Urinary bladder (tissue), 4 donors: ENCODE data around the gene KCNC1. TPM values are rescaled to one million over a fixed set of nuclear protein-coding genes. Genes with fewer than 3 reads are reported as not detected.

Experiments used
- DNase-seq: peaks from one replicate; pipeline ENCODE4 v3.0.0-alpha.2; 2015; ENCODE audit errors: extremely low spot score
- H3K27ac ChIP-seq: one replicate; pipeline ENCODE4 v1.5.1; 2013; ENCODE audit warnings: low read depth, mild to moderate bottlenecking, moderate library complexity
- H3K36me3 ChIP-seq: one replicate; pipeline ENCODE4 v1.6.1; 2013; ENCODE audit warnings: mild to moderate bottlenecking, moderate library complexity; ENCODE audit not compliant: insufficient read depth
- H3K4me1 ChIP-seq: one replicate; pipeline ENCODE4 v1.6.1; 2013; ENCODE audit warnings: mild to moderate bottlenecking, moderate library complexity; ENCODE audit not compliant: insufficient read depth
- H3K4me3 ChIP-seq: one replicate; pipeline ENCODE4 v1.5.1; 2013; ENCODE audit warnings: low read depth, low read length
- WGBS: extraction: QIAGEN DNeasy Blood & Tissue Kit; methylation state at CpG from one replicate; pipeline ENCODE4 v1.1.7; 2013; 5-methylcytosine and 5-hydroxymethylcytosine counted together
- polyA plus RNA-seq: library from polyadenylated mRNA; stranded (reverse); fragments of 200-250 nt; gene quantifications from one replicate; pipeline ENCODE4 v1.2.3, GENCODE V29; 2013
- total RNA-seq: library from RNA; depleted of rRNA; stranded (reverse); fragments of >200 nt; gene quantifications from one replicate; pipeline ENCODE4 v1.2.3, GENCODE V29; 2014
- donor health status: healthy with polysubstance abuse.
- donor health status: healthy.

KCNC1 gene
- total and polyA plus RNA-seq, 2 donors = 0.11 to 0.74 TPM

GRCh38 chr11:17763244-17763643 is 28.7 kb downstream of the KCNC1 start:
- Histone ChIP-seq H3K4me1 (no peaks in the 10 kb centered on the region), H3K4me3 (no peak overlapping the region), H3K36me3 (no peaks in the 10 kb centered on the region), H3K27ac (no peak overlapping the region)
- 85% methylated on average over 7 of the region's 7 CpGs for WGBS
- DNase-seq = no peak

GRCh38 chr11:17763703-17764102 is 29.1 kb downstream of the KCNC1 start:
- H3K36me3 ChIP-seq = no peaks in the 10 kb centered on the region
- no peak overlapping the region for H3K4me3 ChIP-seq
- WGBS = 60% methylated on average over 3 of the region's 3 CpGs
- no peak overlapping the region for H3K27ac ChIP-seq
- no peaks in the 10 kb centered on the region for H3K4me1 ChIP-seq
- no peak for DNase-seq

GRCh38 chr11:17764446-17765218 is 30.1 kb downstream of the KCNC1 start:
- no peak for DNase-seq
- Histone ChIP-seq H3K27ac (no peak overlapping the region), H3K36me3 (no peaks in the 10 kb centered on the region), H3K4me3 (no peak overlapping the region), H3K4me1 (no peaks in the 10 kb centered on the region)
- 52% methylated on average over 19 of the region's 19 CpGs for WGBS

- H3K27ac ChIP-seq = no peak overlapping the region
- 78% methylated on average over 13 of the region's 13 CpGs for WGBS
- no peak overlapping the region for H3K4me3 ChIP-seq
- H3K4me1 ChIP-seq = no peaks in the 10 kb centered on the region
- no peaks in the 10 kb centered on the region for H3K36me3 ChIP-seq
- DNase-seq = no peak
Observed at GRCh38 chr11:17765356-17766072, 30.9 kb downstream of the KCNC1 start.

- H3K4me1 ChIP-seq = no peaks in the 10 kb centered on the region
- no peak overlapping the region for H3K27ac ChIP-seq
- whole genome bisulfite sequencing = 88% methylated on average over 8 of the region's 8 CpGs
- no peak overlapping the region for H3K4me3 ChIP-seq
- no peak for DNase-seq
- H3K36me3 ChIP-seq = no peaks in the 10 kb centered on the region
Observed at GRCh38 chr11:17766073-17766359, 31.4 kb downstream of the KCNC1 start.

GRCh38 chr11:17766590-17766989 is 32.0 kb downstream of the KCNC1 start:
- WGBS = 91% methylated on average over 5 of the region's 5 CpGs
- no peak for DNase-seq
- Histone ChIP-seq H3K4me1 (no peaks in the 10 kb centered on the region), H3K27ac (no peak overlapping the region), H3K4me3 (no peak overlapping the region), H3K36me3 (no peaks in the 10 kb centered on the region)

GRCh38 chr11:17767301-17767885 is 32.8 kb downstream of the KCNC1 start:
- WGBS = 83% methylated on average over 7 of the region's 7 CpGs
- no peak overlapping the region for H3K27ac ChIP-seq
- H3K36me3 ChIP-seq = no peaks in the 10 kb centered on the region
- no peaks in the 10 kb centered on the region for H3K4me1 ChIP-seq
- DNase-seq = no peak
- no peak overlapping the region for H3K4me3 ChIP-seq

- no peak for DNase-seq
- H3K27ac ChIP-seq = no peak overlapping the region
- no peaks in the 10 kb centered on the region for H3K4me1 ChIP-seq
- no peaks in the 10 kb centered on the region for H3K36me3 ChIP-seq
- H3K4me3 ChIP-seq = no peak overlapping the region
- WGBS = 88% methylated on average over 2 of the region's 2 CpGs
Observed at GRCh38 chr11:17767914-17768313, 33.3 kb downstream of the KCNC1 start.

- Histone ChIP-seq H3K36me3 (no peaks in the 10 kb centered on the region), H3K27ac (no peak overlapping the region), H3K4me1 (no peaks in the 10 kb centered on the region), H3K4me3 (no peak overlapping the region)
- DNase-seq = no peak
- 91% methylated on average over 7 of the region's 7 CpGs for WGBS
Observed at GRCh38 chr11:17768547-17768946, 34.0 kb downstream of the KCNC1 start.

- Histone ChIP-seq H3K36me3 (no peaks in the 10 kb centered on the region), H3K4me3 (no peak overlapping the region), H3K4me1 (no peaks in the 10 kb centered on the region), H3K27ac (no peak overlapping the region)
- no peak for DNase-seq
- 98% methylated on average over 1 of the region's 1 CpG for WGBS
Observed at GRCh38 chr11:17769218-17769617, 34.6 kb downstream of the KCNC1 start.

- no peak overlapping the region for H3K4me3 ChIP-seq
- no peak for DNase-seq
Observed at GRCh38 chr11:17770048-17770652, 35.6 kb downstream of the KCNC1 start.

GRCh38 chr11:17770917-17771316 is 36.3 kb downstream of the KCNC1 start:
- H3K36me3 ChIP-seq = no peaks in the 10 kb centered on the region

More at GRCh38 chr11:17770048-17770652, 35.6 kb downstream of the KCNC1 start:
- Histone ChIP-seq H3K27ac (no peak overlapping the region), H3K4me1 (no peaks in the 10 kb centered on the region), H3K36me3 (no peaks in the 10 kb centered on the region)
- WGBS = 73% methylated on average over 9 of the region's 9 CpGs

GRCh38 chr11:17771415-17771814 is 36.8 kb downstream of the KCNC1 start:
- Histone ChIP-seq H3K4me3 (no peak overlapping the region), H3K27ac (no peak overlapping the region), H3K36me3 (no peaks in the 10 kb centered on the region), H3K4me1 (no peaks in the 10 kb centered on the region)
- no peak for DNase-seq
- 91% methylated on average over 17 of the region's 17 CpGs for WGBS

More at GRCh38 chr11:17770917-17771316, 36.3 kb downstream of the KCNC1 start:
- no peak overlapping the region for H3K27ac ChIP-seq
- no peak for DNase-seq
- H3K4me3 ChIP-seq = no peak overlapping the region
- no peaks in the 10 kb centered on the region for H3K4me1 ChIP-seq
